Gastrocnemius medialis (tissue), 4 donors: Measurements from ENCODE around the gene ADGRD1. TPM values are rescaled to one million over a fixed set of nuclear protein-coding genes. Genes with fewer than 3 reads are reported as not detected.

Experiments
- ATAC-seq, 2 donors: fragments of 150-250 bp; one replicate each; pipeline ENCODE4 v1.9.1; 2016
- DNase-seq, 2 donors: peaks; one replicate each; pipeline ENCODE4 v3.0.0-alpha.2; 2019
- H3K27ac ChIP-seq, 4 donors: fragments of 200-600 bp; sonication (generic); 1 replicate in 1 of 4; 2 replicates in 3 of 4; pipeline ENCODE4 v1.5.1; 2016 to 2018; ENCODE audit warnings: mild to moderate bottlenecking in 2 of 4, moderate library complexity in 1 of 4
- H3K27me3 ChIP-seq, 3 donors: fragments of 200-600 bp; sonication (generic) in 2 of 3; 1 replicate in 1 of 3; 2 replicates in 2 of 3; pipeline versions ENCODE4 v1.5.1 to v1.6.0; 2016 to 2019; ENCODE audit warnings: mild to moderate bottlenecking in 1 of 3, moderate library complexity in 1 of 3
- H3K36me3 ChIP-seq, 2 donors: fragments of 200-600 bp; sonication (generic) in 1 of 2; one replicate each; pipeline ENCODE4 v1.5.1; 2017 to 2018
- H3K4me1 ChIP-seq, 2 donors: fragments of 200-600 bp; sonication (generic) in 1 of 2; one replicate each; pipeline ENCODE4 v1.5.1; 2016 to 2017; ENCODE audit warnings: mild to moderate bottlenecking in 2 of 2
- H3K4me3 ChIP-seq, 4 donors: fragments of 200-600 bp; sonication (generic) in 3 of 4; 1 replicate in 1 of 4; 2 replicates in 3 of 4; pipeline ENCODE4 v1.5.1; 2016 to 2019; ENCODE audit warnings: mild to moderate bottlenecking in 2 of 4
- H3K9me3 ChIP-seq, 3 donors: fragments of 200-600 bp; sonication (generic) in 2 of 3; 1 replicate in 1 of 3; 2 replicates in 2 of 3; pipeline ENCODE4 v1.5.1; 2016 to 2019
- POLR2A ChIP-seq, 2 donors: fragments of 450-650 bp; IDR thresholded peaks; one replicate each; pipeline ENCODE4 v1.6.1; 2017; ENCODE audit warnings: antibody characterized with exemption in 2 of 2, mild to moderate bottlenecking in 2 of 2, moderate library complexity in 2 of 2
- in situ Hi-C, 4 donors: fragments of 200-750 bp; cut with MboI; loops; one replicate each; pipeline versions ENCODE4 v1.15.0 to v1.8.0; 2017; ENCODE audit warnings: low sequenced_read_pairs in 4 of 4
- intact Hi-C: fragments of 100-400 bp; cut with DNase I; formaldehyde crosslinking; loops from one replicate; pipeline ENCODE4 v1.15.1; 2023; ENCODE audit warnings: low total_unique reads
- total RNA-seq, 4 donors: library from RNA; depleted of rRNA; stranded (reverse); fragments of >200 nt; gene quantifications; one replicate each; pipeline versions ENCODE4 v1.1.0 to v1.2.3, GENCODE V29; 2016
- TF ChIP-seq, protein P1 (sequence below), 5 experiments: fragments of 450-650 bp in 3 of 5; fragments of 200-600 bp in 2 of 5; sonication (generic) in 2 of 5; IDR thresholded peaks in 4 of 5; conservative IDR thresholded peaks in 1 of 5; 1 replicate in 4 of 5; 2 replicates in 1 of 5; pipeline ENCODE4 v1.5.1; 2016 to 2019; ENCODE audit warnings: antibody characterized with exemption in 5 of 5, mild to moderate bottlenecking in 3 of 5, moderate library complexity in 3 of 5

ADGRD1 gene
- total RNA-seq, 4 donors from 2014 or later, result 5.3 to 9.6 (median 8.2) TPM

DNA sequence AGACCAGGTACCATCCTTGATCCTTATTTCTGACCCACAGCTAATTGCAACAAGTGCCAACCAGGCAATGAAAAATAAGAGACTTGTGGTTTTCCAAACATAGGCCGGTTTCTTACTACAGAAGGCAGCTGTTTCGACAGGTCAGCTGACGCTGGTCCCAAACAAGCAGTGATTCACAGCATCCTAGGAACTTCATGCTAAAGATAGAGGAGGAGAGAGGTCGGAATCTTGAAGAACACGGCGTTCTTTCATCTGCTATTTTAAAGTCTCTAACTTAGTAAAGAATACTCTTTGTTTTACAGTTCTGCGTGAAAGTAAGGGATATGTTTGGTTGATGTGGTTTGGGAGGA, 28.1 kb upstream of the ADGRD1 start:
- Histone ChIP-seq H3K4me1 (no peaks in the 10 kb centered on the region), H3K27me3 (peaks cover 7 to 18% (median 10%) of the 10 kb centered on the region in 3 donors), H3K36me3 (no peaks in the 10 kb centered on the region), H3K9me3 (no peaks in the 10 kb centered on the region), H3K27ac (no peak overlapping the region), H3K4me3 (no peak overlapping the region)
- TF ChIP-seq POLR2A (IDR thresholded peaks at IDR 0.05), result no peak
- TF ChIP-seq, protein P1, sequence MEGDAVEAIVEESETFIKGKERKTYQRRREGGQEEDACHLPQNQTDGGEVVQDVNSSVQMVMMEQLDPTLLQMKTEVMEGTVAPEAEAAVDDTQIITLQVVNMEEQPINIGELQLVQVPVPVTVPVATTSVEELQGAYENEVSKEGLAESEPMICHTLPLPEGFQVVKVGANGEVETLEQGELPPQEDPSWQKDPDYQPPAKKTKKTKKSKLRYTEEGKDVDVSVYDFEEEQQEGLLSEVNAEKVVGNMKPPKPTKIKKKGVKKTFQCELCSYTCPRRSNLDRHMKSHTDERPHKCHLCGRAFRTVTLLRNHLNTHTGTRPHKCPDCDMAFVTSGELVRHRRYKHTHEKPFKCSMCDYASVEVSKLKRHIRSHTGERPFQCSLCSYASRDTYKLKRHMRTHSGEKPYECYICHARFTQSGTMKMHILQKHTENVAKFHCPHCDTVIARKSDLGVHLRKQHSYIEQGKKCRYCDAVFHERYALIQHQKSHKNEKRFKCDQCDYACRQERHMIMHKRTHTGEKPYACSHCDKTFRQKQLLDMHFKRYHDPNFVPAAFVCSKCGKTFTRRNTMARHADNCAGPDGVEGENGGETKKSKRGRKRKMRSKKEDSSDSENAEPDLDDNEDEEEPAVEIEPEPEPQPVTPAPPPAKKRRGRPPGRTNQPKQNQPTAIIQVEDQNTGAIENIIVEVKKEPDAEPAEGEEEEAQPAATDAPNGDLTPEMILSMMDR (IDR thresholded peaks at IDR 0.05 in 4 of 5, conservative IDR thresholded peaks at IDR 0.05 in 1 of 5), result no peak
- in situ Hi-C loops (no loop called here), intact Hi-C loops (no loop called here)
- no peak for DNase-seq
- no peak for ATAC-seq

DNA sequence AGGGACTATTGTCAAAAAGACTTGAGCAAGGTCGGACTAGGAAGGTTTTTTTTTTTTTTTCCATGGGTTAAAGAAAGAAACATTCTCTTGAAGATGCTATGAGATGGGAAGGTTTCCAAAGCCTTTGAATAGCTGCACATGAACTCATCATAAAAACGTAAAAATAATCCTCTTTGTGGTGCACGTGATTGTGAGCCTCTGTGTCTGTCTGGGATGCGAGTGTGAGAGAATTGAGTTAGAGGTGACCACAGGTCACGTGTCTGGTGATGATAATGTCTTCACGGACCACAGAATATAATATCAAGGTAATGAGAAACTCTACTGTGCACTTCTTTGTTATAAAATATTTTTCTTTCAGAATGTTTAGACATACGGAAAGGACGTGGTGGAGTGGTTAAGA, 24.3 kb upstream of the ADGRD1 start:
- Histone ChIP-seq H3K36me3 (no peaks in the 10 kb centered on the region), H3K4me1 (no peaks in the 10 kb centered on the region), H3K9me3 (no peaks in the 10 kb centered on the region), H3K27ac (no peak overlapping the region), H3K27me3 (peaks cover 5 to 19% (median 10%) of the 10 kb centered on the region in 3 donors), H3K4me3 (no peak overlapping the region)
- intact Hi-C loops (no loop called here), in situ Hi-C loops (no loop called here)
- no peak for TF ChIP-seq POLR2A (IDR thresholded peaks at IDR 0.05)
- TF ChIP-seq, protein P1 (IDR thresholded peaks at IDR 0.05 in 4 of 5, conservative IDR thresholded peaks at IDR 0.05 in 1 of 5), result no peak
- no peak for ATAC-seq
- DNase-seq, result no peak

DNA sequence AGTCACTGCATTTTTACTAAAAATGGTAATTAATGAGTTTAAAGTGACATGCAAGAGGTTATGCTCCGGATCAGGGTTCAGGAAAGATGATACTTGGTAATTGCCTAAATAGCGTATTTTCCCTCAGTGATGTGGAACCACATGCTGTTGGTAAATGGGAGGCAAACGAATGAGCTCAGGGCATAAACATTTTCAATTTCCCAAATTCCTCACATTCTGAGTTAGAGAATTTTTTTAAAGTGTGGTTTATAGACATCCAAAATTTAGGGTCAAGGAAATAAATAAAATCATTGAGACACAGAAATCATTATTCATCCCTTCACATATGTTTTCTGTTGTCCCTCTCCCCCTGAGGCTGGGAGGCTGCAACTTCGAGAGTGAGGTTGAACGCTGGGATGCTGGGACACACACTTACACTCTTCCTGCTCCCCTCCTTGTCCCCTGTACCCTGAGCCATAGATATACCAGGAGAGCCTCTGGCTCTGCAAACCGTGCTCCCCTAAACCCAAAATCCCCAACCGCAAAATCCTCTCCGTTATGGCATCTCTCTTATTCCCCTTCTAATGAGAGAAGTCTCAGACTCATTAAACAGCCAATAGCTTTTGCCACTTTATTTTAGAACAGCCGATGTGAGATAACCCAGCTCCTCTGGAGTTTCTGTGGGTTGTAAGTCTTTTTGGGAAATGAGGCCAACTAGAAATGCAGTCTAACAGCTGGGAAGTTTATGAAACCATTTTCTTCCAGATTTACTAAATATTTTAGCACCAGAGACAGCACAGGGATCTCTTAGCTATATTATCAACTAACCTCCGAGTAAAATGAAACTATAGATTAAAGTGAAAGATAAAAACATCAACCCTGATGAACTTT, 21.4 kb upstream of the ADGRD1 start:
- no peak for DNase-seq
- no peak overlapping the region for H3K27ac ChIP-seq
- in situ Hi-C loops (no loop called here), intact Hi-C loops (no loop called here)
- H3K27me3 ChIP-seq, result peaks cover 7 to 19% (median 10%) of the 10 kb centered on the region in 3 donors
- ATAC-seq, result no peak
- no peak overlapping the region for H3K4me3 ChIP-seq
- no peaks in the 10 kb centered on the region for H3K4me1 ChIP-seq
- no peaks in the 10 kb centered on the region for H3K9me3 ChIP-seq
- H3K36me3 ChIP-seq, result no peaks in the 10 kb centered on the region
- TF ChIP-seq POLR2A (IDR thresholded peaks at IDR 0.05), result no peak
- TF ChIP-seq, protein P1 (IDR thresholded peaks at IDR 0.05 in 4 of 5, conservative IDR thresholded peaks at IDR 0.05 in 1 of 5), result no peak

DNA sequence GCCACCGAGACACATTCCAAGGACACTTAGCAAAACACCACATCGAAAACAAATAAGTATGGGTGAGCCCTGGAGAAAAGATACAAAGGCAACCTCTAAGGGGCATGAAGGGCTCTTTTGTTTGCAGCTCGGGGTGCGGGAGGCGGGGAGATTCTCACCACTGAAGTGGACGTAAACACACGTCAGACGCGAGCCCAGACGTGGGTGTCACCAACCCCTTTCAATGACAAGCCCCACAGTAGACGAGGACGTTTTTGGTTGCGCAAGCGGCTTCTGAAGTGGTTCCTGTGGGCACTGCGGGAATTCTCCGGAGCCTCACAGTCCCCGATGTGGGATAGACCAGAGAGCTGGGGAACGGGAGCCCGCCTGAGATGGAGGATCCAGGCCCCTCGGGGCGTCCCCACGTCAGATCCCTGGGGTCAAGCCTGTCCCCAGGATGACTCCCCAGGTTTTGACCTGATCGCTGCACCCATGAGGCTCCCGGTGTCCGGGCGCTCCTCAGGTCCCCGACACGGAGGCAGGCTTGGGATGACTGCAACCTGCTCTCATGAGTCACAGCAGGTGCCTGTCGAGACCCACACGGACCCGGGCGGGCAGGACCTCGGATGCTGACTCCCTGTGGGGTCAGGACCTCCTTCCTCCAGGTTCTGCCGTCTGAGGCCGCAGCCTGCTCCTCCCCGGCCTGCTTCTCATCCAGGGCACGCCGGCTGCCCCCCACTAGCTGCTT, 20.3 kb upstream of the ADGRD1 start:
- Histone ChIP-seq H3K36me3 (no peaks in the 10 kb centered on the region), H3K4me3 (no peak overlapping the region), H3K27ac (no peak overlapping the region), H3K27me3 (peaks cover 7 to 19% (median 10%) of the 10 kb centered on the region in 3 donors), H3K9me3 (no peaks in the 10 kb centered on the region), H3K4me1 (no peaks in the 10 kb centered on the region)
- no peak for TF ChIP-seq POLR2A (IDR thresholded peaks at IDR 0.05)
- TF ChIP-seq, protein P1 (IDR thresholded peaks at IDR 0.05 in 4 of 5, conservative IDR thresholded peaks at IDR 0.05 in 1 of 5), result no peak
- intact Hi-C loops, result no loop called here
- ATAC-seq (no peak), DNase-seq (no peak)
- in situ Hi-C loops, result no loop called here
